SK-N-MC (cell line): ENCODE measurements around the gene ZFP64.
"Not testable (repeated sequence)": the region's sequence is repeated elsewhere in the genome, so short reads cannot be mapped to it uniquely, and the experiment has no call there.

Source experiments
- EZH2 ChIP-seq: fragments of 200-600 bp; sonication (generic); IDR thresholded peaks from one replicate; pipeline ENCODE4 v1.6.1; 2017; ENCODE audit warnings: antibody characterized with exemption
- POLR2AphosphoS5 ChIP-seq: IDR thresholded peaks from 2 replicates; pipeline ENCODE4 v1.6.1; 2012; ENCODE audit warnings: mild to moderate bottlenecking, low read depth, low read length, borderline replicate concordance

GRCh38 chr20:52229346-52229745 lies 37.8 kb upstream of the ZFP64 start:
- TF ChIP-seq EZH2, POLR2AphosphoS5: not testable (repeated sequence)
